K562 (cell line): ENCODE measurements around the gene C2.

Experiments used
- BHLHE40 ChIP-seq: IDR thresholded peaks from 2 replicates; pipeline ENCODE4 v1.6.1; 2011; ENCODE audit warnings: low read length, improper control_type of control experiment
- EGR1 ChIP-seq: fragments of 450-650 bp; conservative IDR thresholded peaks from 2 replicates; pipeline ENCODE4 v1.6.1; 2017; ENCODE audit warnings: mild to moderate bottlenecking
- ESRRB ChIP-seq: fragments of 250-450 bp; sonication (Bioruptor Pico); IDR thresholded peaks from 2 replicates; pipeline ENCODE4 v1.5.0; 2020; ENCODE audit warnings: mild to moderate bottlenecking, moderate library complexity, borderline replicate concordance
- HDAC2 ChIP-seq: fragments of 450-650 bp; IDR thresholded peaks from 2 replicates; pipeline ENCODE4 v1.6.1; 2016; ENCODE audit warnings: mild to moderate bottlenecking
- RFX7 ChIP-seq: fragments of 250-450 bp; sonication (Bioruptor Pico); IDR thresholded peaks from 2 replicates; pipeline ENCODE4 v1.5.1; 2021; ENCODE audit warnings: mild to moderate bottlenecking
- ZNF121 ChIP-seq: sonication (generic); formaldehyde crosslinking; conservative IDR thresholded peaks from 2 replicates; pipeline ENCODE4 v1.8.0; 2022; ENCODE audit warnings: missing genetic modification reagents
- TF ChIP-seq, protein P1 (sequence below), 3 experiments: IDR thresholded peaks in 2 of 3; conservative IDR thresholded peaks in 1 of 3; 2 replicates each; pipeline ENCODE4 v1.5.1; 2011 to 2012; ENCODE audit warnings: low read length in 3 of 3, mild to moderate bottlenecking in 3 of 3, control low read depth in 2 of 3, improper control_type of control experiment in 1 of 3, inconsistent platforms in 1 of 3, low read depth in 1 of 3, mixed read lengths in 1 of 3, moderate library complexity in 1 of 3; ENCODE audit not compliant: insufficient read depth in 2 of 3
- TF ChIP-seq, protein P2 (sequence below), 2 experiments: fragments of 450-650 bp in 1 of 2; sonication (generic) in 1 of 2; formaldehyde crosslinking; conservative IDR thresholded peaks; 2 replicates each; pipeline versions ENCODE4 v1.4.0 to v1.8.1; 2020 to 2022; ENCODE audit warnings: mild to moderate bottlenecking in 1 of 2, missing genetic modification reagents in 1 of 2

DNA sequence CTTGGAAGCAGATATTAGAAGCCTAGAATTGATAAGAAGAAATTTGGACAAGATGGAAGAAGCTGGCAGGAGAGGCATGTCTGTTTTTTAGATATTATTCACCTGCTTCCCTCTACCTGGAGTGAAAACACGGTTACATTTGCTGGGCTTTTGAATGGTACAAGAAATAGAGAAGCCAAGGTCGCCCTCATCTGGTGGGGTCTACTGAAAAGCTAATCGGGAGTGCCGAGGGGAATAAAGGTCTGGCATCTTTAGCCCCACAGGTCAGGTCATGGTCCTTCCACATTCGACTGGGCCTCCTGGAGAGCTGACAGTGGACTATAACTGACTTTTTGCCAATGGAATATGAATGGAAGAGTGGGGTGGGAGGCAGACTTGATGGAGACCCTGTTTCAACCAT is 4.6 kb upstream of the C2 start:
- TF ChIP-seq EGR1 = no peak
- TF ChIP-seq, protein P1, sequence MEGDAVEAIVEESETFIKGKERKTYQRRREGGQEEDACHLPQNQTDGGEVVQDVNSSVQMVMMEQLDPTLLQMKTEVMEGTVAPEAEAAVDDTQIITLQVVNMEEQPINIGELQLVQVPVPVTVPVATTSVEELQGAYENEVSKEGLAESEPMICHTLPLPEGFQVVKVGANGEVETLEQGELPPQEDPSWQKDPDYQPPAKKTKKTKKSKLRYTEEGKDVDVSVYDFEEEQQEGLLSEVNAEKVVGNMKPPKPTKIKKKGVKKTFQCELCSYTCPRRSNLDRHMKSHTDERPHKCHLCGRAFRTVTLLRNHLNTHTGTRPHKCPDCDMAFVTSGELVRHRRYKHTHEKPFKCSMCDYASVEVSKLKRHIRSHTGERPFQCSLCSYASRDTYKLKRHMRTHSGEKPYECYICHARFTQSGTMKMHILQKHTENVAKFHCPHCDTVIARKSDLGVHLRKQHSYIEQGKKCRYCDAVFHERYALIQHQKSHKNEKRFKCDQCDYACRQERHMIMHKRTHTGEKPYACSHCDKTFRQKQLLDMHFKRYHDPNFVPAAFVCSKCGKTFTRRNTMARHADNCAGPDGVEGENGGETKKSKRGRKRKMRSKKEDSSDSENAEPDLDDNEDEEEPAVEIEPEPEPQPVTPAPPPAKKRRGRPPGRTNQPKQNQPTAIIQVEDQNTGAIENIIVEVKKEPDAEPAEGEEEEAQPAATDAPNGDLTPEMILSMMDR (IDR thresholded peaks at IDR 0.05 in 2 of 3, conservative IDR thresholded peaks at IDR 0.05 in 1 of 3; ENCODE audit: insufficient read depth in 2 of 3, low read depth in 1 of 3, low read length in 3 of 3) = peak; percentile 50 to 61 (median 58)
- no peak for TF ChIP-seq BHLHE40
- TF ChIP-seq ESRRB (CRISPR knock-in tag) = no peak
- TF ChIP-seq ZNF121 (CRISPR knock-in tag) = no peak
- no peak for TF ChIP-seq HDAC2
- TF ChIP-seq, protein P2, sequence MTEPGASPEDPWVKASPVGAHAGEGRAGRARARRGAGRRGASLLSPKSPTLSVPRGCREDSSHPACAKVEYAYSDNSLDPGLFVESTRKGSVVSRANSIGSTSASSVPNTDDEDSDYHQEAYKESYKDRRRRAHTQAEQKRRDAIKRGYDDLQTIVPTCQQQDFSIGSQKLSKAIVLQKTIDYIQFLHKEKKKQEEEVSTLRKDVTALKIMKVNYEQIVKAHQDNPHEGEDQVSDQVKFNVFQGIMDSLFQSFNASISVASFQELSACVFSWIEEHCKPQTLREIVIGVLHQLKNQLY (CRISPR knock-in tag; conservative IDR thresholded peaks at IDR 0.05) = no peak
- TF ChIP-seq RFX7 (CRISPR knock-in tag) = no peak
